GM23338 (cell line): ENCODE measurements around the gene CD63. TPM values are rescaled to one million over a fixed set of nuclear protein-coding genes. Genes with fewer than 3 reads are reported as not detected.

Experiments
- ATAC-seq: fragments of 200-7000 bp; cut with Tn5 transposase; 3 replicates; pipeline ENCODE4 v1.9.1; 2020
- DNase-seq: peaks from one replicate; pipeline ENCODE4 v3.0.0-alpha.2; 2015; ENCODE audit warnings: low spot score
- H2AFZ ChIP-seq: fragments of 200-600 bp; sonication (generic); 2 replicates; pipeline ENCODE4 v1.8.0; 2016; ENCODE audit warnings: antibody characterized with exemption, mild to moderate bottlenecking, moderate library complexity
- H3F3A ChIP-seq: fragments of 200-600 bp; sonication (generic); replicated peaks from 2 replicates; pipeline ENCODE4 v1.8.0; 2017; ENCODE audit warnings: antibody characterized with exemption, mixed run types, low read depth
- H3K27ac ChIP-seq: fragments of 200-600 bp; sonication (generic); 2 replicates; pipeline ENCODE4 v1.6.1; 2016; ENCODE audit warnings: low read depth
- H3K27me3 ChIP-seq: fragments of 200-600 bp; sonication (generic); 2 replicates; pipeline ENCODE4 v1.8.0; 2016; ENCODE audit warnings: mild to moderate bottlenecking, mixed run types, moderate library complexity; ENCODE audit not compliant: insufficient read depth
- H3K36me3 ChIP-seq: fragments of 200-600 bp; sonication (generic); 2 replicates; pipeline ENCODE4 v1.8.0; 2016; ENCODE audit warnings: mild to moderate bottlenecking; ENCODE audit not compliant: insufficient read depth
- H3K4me1 ChIP-seq: fragments of 200-600 bp; sonication (generic); 2 replicates; pipeline ENCODE4 v1.8.0; 2016; ENCODE audit warnings: mild to moderate bottlenecking, moderate library complexity; ENCODE audit not compliant: insufficient read depth
- H3K4me2 ChIP-seq: fragments of 200-600 bp; sonication (generic); 2 replicates; pipeline ENCODE4 v1.7.1; 2017; ENCODE audit warnings: mixed run types
- H3K4me3 ChIP-seq: fragments of 200-600 bp; sonication (generic); 2 replicates; pipeline ENCODE4 v1.6.1; 2016; ENCODE audit warnings: mixed run types
- H3K79me2 ChIP-seq: fragments of 200-600 bp; sonication (generic); replicated peaks from 2 replicates; pipeline ENCODE4 v1.8.0; 2017; ENCODE audit warnings: mild to moderate bottlenecking; ENCODE audit not compliant: insufficient read depth
- H3K9me2 ChIP-seq: fragments of 200-600 bp; sonication (generic); 2 replicates; pipeline ENCODE4 v1.8.0; 2017; ENCODE audit not compliant: insufficient read depth
- H4K20me1 ChIP-seq: fragments of 200-600 bp; sonication (generic); replicated peaks from 2 replicates; pipeline ENCODE4 v1.8.0; 2017; ENCODE audit warnings: mild to moderate bottlenecking; ENCODE audit not compliant: insufficient read depth
- H3K27ac Mint-ChIP-seq: 2 replicates; pipeline ENCODE4 v1.8.0; 2020; ENCODE audit warnings: inconsistent platforms, mild to moderate bottlenecking, moderate library complexity, mixed read lengths
- H3K27me3 Mint-ChIP-seq: 3 replicates; pipeline ENCODE4 v1.8.0; 2022; ENCODE audit warnings: low read depth, mild to moderate bottlenecking, moderate library complexity, mixed read lengths, inconsistent platforms; ENCODE audit not compliant: insufficient read depth, poor library complexity
- H3K36me3 Mint-ChIP-seq: 3 replicates; pipeline ENCODE4 v1.8.0; 2021; ENCODE audit warnings: low read depth, mild to moderate bottlenecking, inconsistent platforms, moderate library complexity, mixed read lengths
- H3K4me1 Mint-ChIP-seq: 3 replicates; pipeline ENCODE4 v1.8.0; 2020; ENCODE audit warnings: mild to moderate bottlenecking, inconsistent platforms, mixed read lengths
- H3K4me3 Mint-ChIP-seq: 3 replicates; pipeline ENCODE4 v1.8.0; 2021; ENCODE audit warnings: moderate library complexity, mild to moderate bottlenecking, inconsistent platforms, mixed read lengths
- H3K9me3 Mint-ChIP-seq: 3 replicates; pipeline ENCODE4 v1.8.0; 2020; ENCODE audit warnings: moderate library complexity, mild to moderate bottlenecking, inconsistent platforms, mixed read lengths
- CREB1 ChIP-seq: fragments of 250-450 bp; sonication (Bioruptor Pico); IDR thresholded peaks from 2 replicates; pipeline ENCODE4 v1.5.0; 2020; ENCODE audit warnings: low read depth, mild to moderate bottlenecking, moderate library complexity
- EZH2 ChIP-seq: fragments of 200-600 bp; sonication (generic); IDR thresholded peaks from one replicate; pipeline ENCODE4 v1.8.0; 2017; ENCODE audit warnings: antibody characterized with exemption, mild to moderate bottlenecking, low read depth; ENCODE audit not compliant: unreplicated experiment
- EZH2phosphoT487 ChIP-seq: fragments of 200-600 bp; sonication (generic); IDR thresholded peaks from one replicate; pipeline ENCODE4 v1.8.1; 2018; ENCODE audit warnings: antibody characterized with exemption; ENCODE audit not compliant: unreplicated experiment
- NANOG ChIP-seq: IDR thresholded peaks from 2 replicates; pipeline ENCODE4 v1.6.1; 2016; ENCODE audit warnings: antibody characterized with exemption, borderline replicate concordance
- POLR2AphosphoS5 ChIP-seq: IDR thresholded peaks from 2 replicates; pipeline ENCODE4 v1.6.1; 2016; ENCODE audit warnings: antibody characterized with exemption, low read depth
- STAT1 ChIP-seq: IDR thresholded peaks from one replicate; pipeline ENCODE4 v1.6.1; 2016; ENCODE audit warnings: antibody characterized with exemption; ENCODE audit not compliant: unreplicated experiment
- ZNF114 ChIP-seq: fragments of 250-450 bp; sonication (Bioruptor Pico); IDR thresholded peaks from 2 replicates; pipeline ENCODE4 v1.5.0; 2020; ENCODE audit warnings: mild to moderate bottlenecking, moderate library complexity
- ZNF331 ChIP-seq: fragments of 250-450 bp; sonication (Bioruptor Pico); IDR thresholded peaks from 2 replicates; pipeline ENCODE4 v1.5.0; 2020; ENCODE audit warnings: low read depth, mild to moderate bottlenecking, moderate library complexity
- polyA plus RNA-seq: library from polyadenylated mRNA; unstranded; fragments of >200 nt; fragmentation: Nextera tagmentation; extraction: Ambion mirVana; gene quantifications from 2 replicates; pipeline ENCODE4 v1.2.1, GENCODE V29; 2016
- total RNA-seq: library from RNA; depleted of rRNA; stranded (reverse); fragments of >200 nt; shearing (Covaris generic); gene quantifications from 2 replicates; pipeline ENCODE4 v1.2.3, GENCODE V29; 2014
- TF ChIP-seq, protein P1 (sequence below), 2 experiments: fragments of 200-600 bp in 1 of 2; sonication (generic) in 1 of 2; conservative IDR thresholded peaks; 2 replicates each; pipeline versions ENCODE4 v1.5.1 to v1.6.1; 2016 to 2017; ENCODE audit warnings: antibody characterized with exemption in 2 of 2, low read depth in 2 of 2, mild to moderate bottlenecking in 2 of 2, moderate library complexity in 1 of 2
- TF ChIP-seq, protein P2 (sequence below): IDR thresholded peaks from 2 replicates; pipeline ENCODE4 v1.6.1; 2016; ENCODE audit warnings: antibody characterized with exemption
- TF ChIP-seq, protein P3 (sequence below): IDR thresholded peaks from one replicate; pipeline ENCODE4 v1.6.1; 2018; ENCODE audit warnings: antibody characterized with exemption; ENCODE audit not compliant: unreplicated experiment

Gene CD63
- total and polyA plus RNA-seq, 2 experiments from 2014 or later, result 294 to 685 TPM

DNA sequence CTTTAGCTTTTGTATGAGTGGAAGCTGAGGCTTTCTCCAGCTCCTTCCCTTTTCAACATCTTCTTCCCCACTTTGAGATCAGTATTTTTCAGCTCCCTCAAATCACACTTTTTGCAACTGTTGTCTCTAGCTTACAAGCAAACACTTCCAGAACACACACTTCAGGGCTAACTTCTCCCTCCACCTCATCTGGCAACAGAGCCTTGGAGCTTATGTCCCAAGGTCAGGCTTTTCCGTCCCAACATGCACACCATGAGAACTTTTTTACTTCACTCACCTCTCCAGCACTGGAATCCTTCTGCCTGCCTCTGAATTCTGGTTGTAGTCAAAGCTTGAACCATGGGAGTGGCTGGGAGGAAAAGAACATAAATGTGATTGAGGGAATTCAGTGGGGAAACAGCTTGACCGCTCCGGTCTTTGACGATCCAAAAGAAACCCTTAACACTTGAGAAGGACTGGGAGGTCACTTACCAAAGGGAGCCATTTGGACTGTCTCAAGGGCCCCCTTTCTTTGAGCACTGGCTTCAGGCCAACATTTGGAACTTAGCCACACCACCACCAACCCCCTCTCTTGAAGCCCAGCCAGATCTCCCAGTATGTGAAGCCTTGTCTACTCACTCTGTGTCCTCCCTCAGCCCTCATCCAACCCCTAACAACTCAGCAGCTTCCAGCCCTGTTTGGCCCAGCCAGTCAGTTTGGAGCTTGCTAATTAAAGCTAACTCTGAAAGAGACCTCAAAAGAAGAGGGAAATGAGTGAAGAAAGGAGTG is 16.8 kb downstream of the CD63 start:
- Mint-ChIP-seq H3K4me3 (no peak overlapping the region), H3K4me1 (peaks cover 24% of the 10 kb centered on the region), H3K27me3 (peaks cover 22% of the 10 kb centered on the region), H3K9me3 (peaks cover 6% of the 10 kb centered on the region; the same call in 2 of the 3 replicates), H3K36me3 (peaks cover 4% of the 10 kb centered on the region; the same call in 2 of the 3 replicates), H3K27ac (no peak overlapping the region)
- H3K4me2 ChIP-seq, result no peak overlapping the region
- TF ChIP-seq POLR2AphosphoS5 (no peak), NANOG (no peak), STAT1 (no peak), ZNF331 (CRISPR knock-in tag) (no peak), EZH2phosphoT487 (no peak), ZNF114 (CRISPR knock-in tag) (no peak), CREB1 (CRISPR knock-in tag) (no peak), EZH2 (no peak)
- TF ChIP-seq, protein P1, sequence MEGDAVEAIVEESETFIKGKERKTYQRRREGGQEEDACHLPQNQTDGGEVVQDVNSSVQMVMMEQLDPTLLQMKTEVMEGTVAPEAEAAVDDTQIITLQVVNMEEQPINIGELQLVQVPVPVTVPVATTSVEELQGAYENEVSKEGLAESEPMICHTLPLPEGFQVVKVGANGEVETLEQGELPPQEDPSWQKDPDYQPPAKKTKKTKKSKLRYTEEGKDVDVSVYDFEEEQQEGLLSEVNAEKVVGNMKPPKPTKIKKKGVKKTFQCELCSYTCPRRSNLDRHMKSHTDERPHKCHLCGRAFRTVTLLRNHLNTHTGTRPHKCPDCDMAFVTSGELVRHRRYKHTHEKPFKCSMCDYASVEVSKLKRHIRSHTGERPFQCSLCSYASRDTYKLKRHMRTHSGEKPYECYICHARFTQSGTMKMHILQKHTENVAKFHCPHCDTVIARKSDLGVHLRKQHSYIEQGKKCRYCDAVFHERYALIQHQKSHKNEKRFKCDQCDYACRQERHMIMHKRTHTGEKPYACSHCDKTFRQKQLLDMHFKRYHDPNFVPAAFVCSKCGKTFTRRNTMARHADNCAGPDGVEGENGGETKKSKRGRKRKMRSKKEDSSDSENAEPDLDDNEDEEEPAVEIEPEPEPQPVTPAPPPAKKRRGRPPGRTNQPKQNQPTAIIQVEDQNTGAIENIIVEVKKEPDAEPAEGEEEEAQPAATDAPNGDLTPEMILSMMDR (conservative IDR thresholded peaks at IDR 0.05; ENCODE audit: low read depth in 2 of 2), result no peak
- TF ChIP-seq, protein P2, sequence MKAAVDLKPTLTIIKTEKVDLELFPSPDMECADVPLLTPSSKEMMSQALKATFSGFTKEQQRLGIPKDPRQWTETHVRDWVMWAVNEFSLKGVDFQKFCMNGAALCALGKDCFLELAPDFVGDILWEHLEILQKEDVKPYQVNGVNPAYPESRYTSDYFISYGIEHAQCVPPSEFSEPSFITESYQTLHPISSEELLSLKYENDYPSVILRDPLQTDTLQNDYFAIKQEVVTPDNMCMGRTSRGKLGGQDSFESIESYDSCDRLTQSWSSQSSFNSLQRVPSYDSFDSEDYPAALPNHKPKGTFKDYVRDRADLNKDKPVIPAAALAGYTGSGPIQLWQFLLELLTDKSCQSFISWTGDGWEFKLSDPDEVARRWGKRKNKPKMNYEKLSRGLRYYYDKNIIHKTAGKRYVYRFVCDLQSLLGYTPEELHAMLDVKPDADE, result no peak
- TF ChIP-seq, protein P3, sequence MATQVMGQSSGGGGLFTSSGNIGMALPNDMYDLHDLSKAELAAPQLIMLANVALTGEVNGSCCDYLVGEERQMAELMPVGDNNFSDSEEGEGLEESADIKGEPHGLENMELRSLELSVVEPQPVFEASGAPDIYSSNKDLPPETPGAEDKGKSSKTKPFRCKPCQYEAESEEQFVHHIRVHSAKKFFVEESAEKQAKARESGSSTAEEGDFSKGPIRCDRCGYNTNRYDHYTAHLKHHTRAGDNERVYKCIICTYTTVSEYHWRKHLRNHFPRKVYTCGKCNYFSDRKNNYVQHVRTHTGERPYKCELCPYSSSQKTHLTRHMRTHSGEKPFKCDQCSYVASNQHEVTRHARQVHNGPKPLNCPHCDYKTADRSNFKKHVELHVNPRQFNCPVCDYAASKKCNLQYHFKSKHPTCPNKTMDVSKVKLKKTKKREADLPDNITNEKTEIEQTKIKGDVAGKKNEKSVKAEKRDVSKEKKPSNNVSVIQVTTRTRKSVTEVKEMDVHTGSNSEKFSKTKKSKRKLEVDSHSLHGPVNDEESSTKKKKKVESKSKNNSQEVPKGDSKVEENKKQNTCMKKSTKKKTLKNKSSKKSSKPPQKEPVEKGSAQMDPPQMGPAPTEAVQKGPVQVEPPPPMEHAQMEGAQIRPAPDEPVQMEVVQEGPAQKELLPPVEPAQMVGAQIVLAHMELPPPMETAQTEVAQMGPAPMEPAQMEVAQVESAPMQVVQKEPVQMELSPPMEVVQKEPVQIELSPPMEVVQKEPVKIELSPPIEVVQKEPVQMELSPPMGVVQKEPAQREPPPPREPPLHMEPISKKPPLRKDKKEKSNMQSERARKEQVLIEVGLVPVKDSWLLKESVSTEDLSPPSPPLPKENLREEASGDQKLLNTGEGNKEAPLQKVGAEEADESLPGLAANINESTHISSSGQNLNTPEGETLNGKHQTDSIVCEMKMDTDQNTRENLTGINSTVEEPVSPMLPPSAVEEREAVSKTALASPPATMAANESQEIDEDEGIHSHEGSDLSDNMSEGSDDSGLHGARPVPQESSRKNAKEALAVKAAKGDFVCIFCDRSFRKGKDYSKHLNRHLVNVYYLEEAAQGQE, result no peak
- no peak overlapping the region for H3K27ac ChIP-seq
- H3K36me3 ChIP-seq, result no peaks in the 10 kb centered on the region
- no peak overlapping the region for H2AFZ ChIP-seq
- H3K27me3 ChIP-seq, result peaks cover 9% of the 10 kb centered on the region; the same call in 1 of the 2 replicates
- peaks cover 20% of the 10 kb centered on the region for H3K4me1 ChIP-seq
- ATAC-seq (no peak), DNase-seq (no peak)
- H3K9me2 ChIP-seq, result no peaks in the 10 kb centered on the region
- peaks cover 6% of the 10 kb centered on the region for H3K79me2 ChIP-seq
- H4K20me1 ChIP-seq, result no peaks in the 10 kb centered on the region
- peaks cover 16% of the 10 kb centered on the region; the same call in 1 of the 2 replicates for H3F3A ChIP-seq
- no peak overlapping the region for H3K4me3 ChIP-seq
